Lung (tissue), 12 donors: ENCODE results near the gene KCNIP4. TPM values are rescaled to one million over a fixed set of nuclear protein-coding genes. Genes with fewer than 3 reads are reported as not detected.

Experiments used
- ATAC-seq: fragments of 200-7000 bp; cut with Tn5 transposase; one replicate; pipeline ENCODE4 v1.9.1; 2020; ENCODE audit warnings: moderate number of reproducible peaks; ENCODE audit not compliant: insufficient read depth, low FRiP score
- DNase-seq, 3 donors: peaks; one replicate each; pipeline ENCODE4 v3.0.0-alpha.2; 2013 to 2017
- H3K27ac ChIP-seq, 2 donors: one replicate each; pipeline ENCODE4 v1.5.1; 2013; ENCODE audit warnings: mild to moderate bottlenecking in 2 of 2, moderate library complexity in 2 of 2, control low read depth in 1 of 2, inconsistent platforms in 1 of 2, low read depth in 1 of 2, low read length in 1 of 2
- H3K27me3 ChIP-seq, 3 donors: one replicate each; pipeline ENCODE4 v1.5.1; 2013; ENCODE audit warnings: low read length in 2 of 3; ENCODE audit not compliant: control insufficient read depth in 3 of 3, insufficient read depth in 3 of 3
- H3K36me3 ChIP-seq, 4 donors: one replicate each; pipeline ENCODE4 v1.5.1; 2013; ENCODE audit warnings: low read length in 4 of 4, mild to moderate bottlenecking in 1 of 4, moderate library complexity in 1 of 4; ENCODE audit not compliant: control insufficient read depth in 4 of 4, insufficient read depth in 4 of 4
- H3K4me1 ChIP-seq, 5 donors: one replicate each; pipeline ENCODE4 v1.5.1; 2013; ENCODE audit warnings: low read length in 5 of 5, mild to moderate bottlenecking in 2 of 5, moderate library complexity in 1 of 5; ENCODE audit not compliant: control insufficient read depth in 5 of 5, insufficient read depth in 5 of 5
- H3K4me3 ChIP-seq: one replicate; pipeline ENCODE4 v1.5.1; 2013; ENCODE audit warnings: mild to moderate bottlenecking, control low read depth, moderate library complexity
- H3K9ac ChIP-seq, 2 donors: one replicate each; pipeline ENCODE4 v1.5.1; 2013; ENCODE audit warnings: low read length in 2 of 2, control low read depth in 1 of 2; ENCODE audit not compliant: insufficient read depth in 1 of 2
- H3K9me3 ChIP-seq, 4 donors: one replicate each; pipeline ENCODE4 v1.5.1; 2013; ENCODE audit warnings: low read length in 3 of 4, mild to moderate bottlenecking in 1 of 4, moderate library complexity in 1 of 4; ENCODE audit not compliant: control insufficient read depth in 4 of 4, insufficient read depth in 3 of 4
- WGBS, 2 donors: extraction: QIAGEN DNeasy Blood & Tissue Kit; methylation state at CpG; one replicate each; pipeline ENCODE4 v1.1.7; 2013; 5-methylcytosine and 5-hydroxymethylcytosine counted together
- polyA plus RNA-seq, 2 donors: library from polyadenylated mRNA; stranded (reverse); fragments of 200-250 nt; gene quantifications; one replicate each; pipeline ENCODE4 v1.2.1, GENCODE V29; 2013
- total RNA-seq, 2 donors: library from RNA; depleted of rRNA in 1 of 2; stranded (reverse); fragments of >200 nt in 1 of 2; gene quantifications; one replicate each; pipeline ENCODE4 v1.2.1, GENCODE V29; 2014 to 2021
- TF ChIP-seq, protein P1 (sequence below): IDR thresholded peaks from 2 replicates; pipeline ENCODE4 v1.5.1; 2012; ENCODE audit warnings: mild to moderate bottlenecking; ENCODE audit errors: control extremely low read depth, extremely low read depth
- donor health status: control.
- donor health status: control.
- donor health status: Bipolar disorder and iron deficiency.
- donor health status: healthy.
- donor health status: DM: yes; HTN: yes; CAD: no.

Gene KCNIP4
- total and polyA plus RNA-seq, 4 donors: 0.11 TPM; not detected in 3

DNA sequence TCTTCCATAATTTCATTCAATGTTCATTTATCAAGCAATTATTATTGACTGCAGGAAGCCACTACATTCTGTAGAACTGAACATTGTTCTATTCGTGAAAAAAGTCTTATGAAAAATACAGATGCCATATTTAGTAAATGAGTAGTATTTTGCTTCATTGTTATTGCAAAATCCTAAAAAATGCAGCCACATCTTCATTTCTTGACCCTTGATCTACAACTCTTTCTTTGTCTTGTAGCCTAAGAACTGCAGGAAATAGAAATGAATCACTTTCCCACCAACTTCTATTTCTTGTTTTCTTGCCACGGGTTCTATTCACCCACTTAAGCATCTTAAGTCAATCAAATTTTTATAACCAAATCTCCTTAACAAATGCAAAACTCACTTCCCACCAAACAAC, 63.3 kb downstream of the KCNIP4 start:
- no peak overlapping the region for H3K4me3 ChIP-seq
- ATAC-seq (no peak), DNase-seq (no peak)
- H3K36me3 ChIP-seq: no peaks in the 10 kb centered on the region
- 58 to 65% methylated on average over 2 of the region's 2 CpGs for WGBS, 2 donors
- no peak overlapping the region for H3K27ac ChIP-seq
- no peak overlapping the region for H3K9ac ChIP-seq
- TF ChIP-seq, protein P1, sequence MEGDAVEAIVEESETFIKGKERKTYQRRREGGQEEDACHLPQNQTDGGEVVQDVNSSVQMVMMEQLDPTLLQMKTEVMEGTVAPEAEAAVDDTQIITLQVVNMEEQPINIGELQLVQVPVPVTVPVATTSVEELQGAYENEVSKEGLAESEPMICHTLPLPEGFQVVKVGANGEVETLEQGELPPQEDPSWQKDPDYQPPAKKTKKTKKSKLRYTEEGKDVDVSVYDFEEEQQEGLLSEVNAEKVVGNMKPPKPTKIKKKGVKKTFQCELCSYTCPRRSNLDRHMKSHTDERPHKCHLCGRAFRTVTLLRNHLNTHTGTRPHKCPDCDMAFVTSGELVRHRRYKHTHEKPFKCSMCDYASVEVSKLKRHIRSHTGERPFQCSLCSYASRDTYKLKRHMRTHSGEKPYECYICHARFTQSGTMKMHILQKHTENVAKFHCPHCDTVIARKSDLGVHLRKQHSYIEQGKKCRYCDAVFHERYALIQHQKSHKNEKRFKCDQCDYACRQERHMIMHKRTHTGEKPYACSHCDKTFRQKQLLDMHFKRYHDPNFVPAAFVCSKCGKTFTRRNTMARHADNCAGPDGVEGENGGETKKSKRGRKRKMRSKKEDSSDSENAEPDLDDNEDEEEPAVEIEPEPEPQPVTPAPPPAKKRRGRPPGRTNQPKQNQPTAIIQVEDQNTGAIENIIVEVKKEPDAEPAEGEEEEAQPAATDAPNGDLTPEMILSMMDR: no peak
- H3K4me1 ChIP-seq: no peaks in the 10 kb centered on the region
- no peaks in the 10 kb centered on the region for H3K27me3 ChIP-seq
- no peaks in the 10 kb centered on the region for H3K9me3 ChIP-seq

GRCh38 chr4:21884615-21885014, 64.0 kb downstream of the KCNIP4 start:
- TF ChIP-seq, protein P1: no peak

DNA sequence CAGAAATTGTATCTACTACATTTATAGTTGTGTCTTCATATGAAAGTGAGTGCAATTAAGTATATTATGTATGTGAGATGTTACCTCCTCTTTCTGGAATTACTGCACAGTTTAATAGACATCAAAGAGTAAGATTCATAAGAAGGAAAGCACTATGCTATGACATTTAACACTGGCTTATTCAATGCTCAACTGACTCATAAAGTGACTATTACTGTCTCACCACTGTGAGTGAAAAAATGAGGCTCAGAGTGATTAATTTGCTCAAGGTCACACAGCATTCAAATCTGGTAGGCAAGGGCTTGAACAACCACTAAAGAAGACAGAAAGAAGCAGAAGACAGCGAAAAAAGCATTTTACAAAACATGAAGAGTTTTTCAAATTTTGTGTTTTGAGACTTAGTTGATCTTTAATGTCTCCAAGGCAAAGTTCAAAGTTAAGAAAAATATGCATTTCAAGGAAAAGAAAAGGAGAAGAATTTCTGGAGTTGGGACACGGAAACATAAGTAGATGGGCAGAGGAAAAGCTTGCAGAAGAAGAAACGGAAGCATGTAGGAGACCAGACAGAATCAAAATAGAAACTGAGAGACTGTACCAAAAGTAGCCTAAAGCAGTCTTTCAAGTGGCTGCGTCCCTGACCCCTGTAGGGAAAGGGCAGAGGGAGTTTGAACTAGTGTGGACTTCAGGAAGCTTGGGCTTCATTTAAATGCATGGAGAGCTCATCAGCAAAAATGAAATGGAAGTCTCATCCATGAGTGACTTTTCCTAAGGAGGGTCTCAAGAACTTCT, 66.3 kb downstream of the KCNIP4 start:
- DNase-seq (no peak), ATAC-seq (no peak)
- H3K36me3 ChIP-seq: no peaks in the 10 kb centered on the region
- WGBS, 2 donors: 72 to 81% methylated on average over 4 of the region's 4 CpGs
- H3K27ac ChIP-seq: no peak overlapping the region
- no peaks in the 10 kb centered on the region for H3K27me3 ChIP-seq
- H3K9ac ChIP-seq: no peak overlapping the region
- H3K9me3 ChIP-seq: no peaks in the 10 kb centered on the region
- no peaks in the 10 kb centered on the region for H3K4me1 ChIP-seq
- H3K4me3 ChIP-seq: no peak overlapping the region
- TF ChIP-seq, protein P1: no peak

More at GRCh38 chr4:21884615-21885014, 64.0 kb downstream of the KCNIP4 start:
- Histone ChIP-seq H3K27ac (no peak overlapping the region), H3K4me1 (no peaks in the 10 kb centered on the region), H3K36me3 (no peaks in the 10 kb centered on the region), H3K9ac (no peak overlapping the region), H3K4me3 (no peak overlapping the region), H3K27me3 (no peaks in the 10 kb centered on the region), H3K9me3 (no peaks in the 10 kb centered on the region)
- DNase-seq (no peak), ATAC-seq (no peak)
- 69 to 82% methylated on average over 2 of the region's 2 CpGs for WGBS, 2 donors
